ENCODE measurements around the gene GPRC5A.

GRCh38 chr12:12880537-12880936 lies 10.8 kb upstream of the GPRC5A start:
- TF ChIP-seq CTCF (IDR thresholded peaks at IDR 0.05) (no peak), POLR2AphosphoS5 (IDR thresholded peaks at IDR 0.05) (no peak), POLR2A (IDR thresholded peaks at IDR 0.05) (no peak), EP300 (IDR thresholded peaks at IDR 0.05) (no peak)
